ENCODE data around the gene PLEKHA7. TPM values are rescaled to one million over a fixed set of nuclear protein-coding genes. Genes with fewer than 3 reads are reported as not detected.

PLEKHA7 gene
- total RNA-seq, 4 donors from 2014 or later, result 23.6 to 47.5 (median 32.7) TPM

DNA sequence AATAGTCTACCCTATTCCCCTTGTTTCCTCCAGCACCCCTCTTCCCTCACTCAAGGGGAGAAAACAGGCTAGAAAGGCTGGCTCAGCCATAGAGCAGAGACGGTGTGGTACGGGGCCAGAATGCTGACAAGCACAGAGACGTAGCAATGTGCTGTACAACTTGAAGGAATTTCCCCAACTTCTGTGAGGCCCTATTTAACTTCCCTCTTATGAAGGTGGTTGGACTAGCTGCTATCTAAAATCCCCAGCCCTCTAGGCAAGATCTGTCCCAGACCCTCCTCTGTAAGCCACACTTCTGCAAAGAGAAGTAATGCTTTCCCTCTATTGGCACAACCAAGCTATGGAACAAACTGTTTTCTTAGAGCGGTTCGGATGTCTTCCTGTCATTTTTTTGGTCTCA, 37.8 kb downstream of the PLEKHA7 start:
- Histone ChIP-seq H3K4me1 (no peaks in the 10 kb centered on the region), H3K27ac (no peak overlapping the region), H3K36me3 (no peaks in the 10 kb centered on the region), H3K27me3 (no peaks in the 10 kb centered on the region), H3K9me3 (no peaks in the 10 kb centered on the region), H3K4me3 (no peak overlapping the region)
- 74% methylated on average over 5 of the region's 5 CpGs for WGBS
- TF ChIP-seq CTCF (IDR thresholded peaks at IDR 0.05) (no peak), POLR2A (IDR thresholded peaks at IDR 0.05) (no peak), POLR2AphosphoS5 (IDR thresholded peaks at IDR 0.05) (no peak), EP300 (IDR thresholded peaks at IDR 0.05) (no peak)
- no peak for DNase-seq (ENCODE audit: low spot score in 2 of 2)

DNA sequence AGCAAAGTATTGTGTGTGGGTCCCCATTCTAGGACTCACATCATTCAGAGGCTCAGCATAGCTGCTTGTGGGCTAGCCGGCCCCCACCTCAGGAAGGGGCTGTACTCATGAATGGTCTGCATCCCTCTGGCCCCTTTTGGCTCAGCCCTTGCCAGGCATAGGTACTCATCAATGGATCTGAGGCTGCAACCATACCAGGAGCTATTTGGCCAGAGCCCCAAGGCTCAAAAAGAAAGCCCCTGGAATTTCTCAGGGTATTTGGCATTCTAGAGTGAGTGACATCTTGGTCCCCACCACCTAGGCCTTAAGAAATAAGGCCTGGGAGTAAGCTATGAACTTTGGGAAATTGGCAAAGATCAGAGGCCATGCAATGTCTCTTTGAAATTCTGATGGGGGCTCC, 38.3 kb downstream of the PLEKHA7 start:
- no peak overlapping the region for H3K27ac ChIP-seq
- H3K36me3 ChIP-seq, result no peaks in the 10 kb centered on the region
- H3K4me1 ChIP-seq, result no peaks in the 10 kb centered on the region
- H3K27me3 ChIP-seq, result no peaks in the 10 kb centered on the region
- TF ChIP-seq POLR2AphosphoS5 (IDR thresholded peaks at IDR 0.05) (no peak), CTCF (IDR thresholded peaks at IDR 0.05) (no peak), EP300 (IDR thresholded peaks at IDR 0.05) (no peak), POLR2A (IDR thresholded peaks at IDR 0.05) (no peak)
- H3K4me3 ChIP-seq, result no peak overlapping the region
- WGBS, result 67% methylated on average over 1 of the region's 1 CpG
- no peak for DNase-seq (ENCODE audit: low spot score in 2 of 2)
- H3K9me3 ChIP-seq, result no peaks in the 10 kb centered on the region

- 81% methylated on average over 2 of the region's 3 CpGs for WGBS
- H3K4me1 ChIP-seq, result no peaks in the 10 kb centered on the region
Measured at GRCh38 chr11:16973338-16973964, 40.8 kb downstream of the PLEKHA7 start.

DNA sequence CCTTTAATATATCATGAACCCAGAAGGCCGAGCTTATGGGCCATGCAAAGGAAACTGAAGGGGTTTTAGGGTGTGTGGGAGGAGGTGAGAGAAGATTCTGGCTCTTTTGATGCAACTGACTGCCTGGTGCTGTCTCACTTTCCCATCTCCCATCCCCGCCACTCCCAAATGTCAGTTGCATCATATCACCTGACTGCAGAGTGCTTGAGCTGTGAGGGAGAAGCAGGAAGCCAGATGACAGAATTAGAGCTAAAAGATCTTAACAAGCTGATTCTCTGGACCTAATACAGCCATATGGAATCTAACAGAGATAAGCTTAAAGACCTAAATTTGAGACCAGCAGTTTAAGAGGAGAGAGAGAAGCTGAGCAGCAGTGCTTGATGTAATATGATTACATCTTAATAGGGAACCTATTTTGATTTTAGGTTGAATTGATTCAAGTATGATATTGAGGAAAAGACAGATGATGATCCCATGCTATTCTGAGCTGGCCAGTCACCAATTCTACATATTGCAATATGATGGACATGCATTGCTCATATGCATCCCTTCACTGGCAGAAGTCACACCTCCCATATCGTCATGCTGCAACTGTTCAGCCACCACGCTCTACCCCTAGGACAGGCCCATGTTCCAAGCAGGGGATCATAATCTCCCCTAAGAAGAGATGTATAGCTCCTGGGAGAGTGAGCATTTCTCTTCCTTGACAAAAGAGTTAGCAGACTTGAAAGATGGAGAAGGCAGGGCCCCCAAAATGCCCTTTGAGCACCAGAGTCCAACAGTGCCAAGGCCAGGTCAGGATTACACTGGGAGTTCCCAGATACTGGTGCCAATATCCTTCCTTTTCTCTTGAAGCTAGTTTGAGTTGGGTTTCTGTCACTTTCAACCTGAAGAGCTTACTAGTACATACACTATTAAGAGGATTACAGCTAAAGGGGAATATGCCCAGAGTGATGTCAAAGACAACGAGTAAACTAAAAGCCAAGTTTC, 44.9 kb downstream of the PLEKHA7 start:
- H3K27ac ChIP-seq, result no peak overlapping the region
- H3K4me1 ChIP-seq, result no peaks in the 10 kb centered on the region
- no peaks in the 10 kb centered on the region for H3K36me3 ChIP-seq
- no peaks in the 10 kb centered on the region for H3K27me3 ChIP-seq
- WGBS, result 66% methylated on average over 5 of the region's 5 CpGs
- H3K9me3 ChIP-seq, result no peaks in the 10 kb centered on the region
- no peak for DNase-seq (ENCODE audit: low spot score in 2 of 2)
- TF ChIP-seq CTCF (IDR thresholded peaks at IDR 0.05) (no peak), EP300 (IDR thresholded peaks at IDR 0.05) (no peak), POLR2AphosphoS5 (IDR thresholded peaks at IDR 0.05) (no peak), POLR2A (IDR thresholded peaks at IDR 0.05) (no peak)
- H3K4me3 ChIP-seq, result no peak overlapping the region

More at GRCh38 chr11:16973338-16973964, 40.8 kb downstream of the PLEKHA7 start:
- Histone ChIP-seq H3K36me3 (no peaks in the 10 kb centered on the region), H3K27ac (no peak overlapping the region), H3K4me3 (no peak overlapping the region), H3K27me3 (no peaks in the 10 kb centered on the region), H3K9me3 (no peaks in the 10 kb centered on the region)
- DNase-seq (ENCODE audit: low spot score in 2 of 2), result no peak
- TF ChIP-seq CTCF (IDR thresholded peaks at IDR 0.05), result no peak
- TF ChIP-seq POLR2A (IDR thresholded peaks at IDR 0.05), result no peak
- TF ChIP-seq POLR2AphosphoS5 (IDR thresholded peaks at IDR 0.05), result no peak
- TF ChIP-seq EP300 (IDR thresholded peaks at IDR 0.05), result no peak

DNA sequence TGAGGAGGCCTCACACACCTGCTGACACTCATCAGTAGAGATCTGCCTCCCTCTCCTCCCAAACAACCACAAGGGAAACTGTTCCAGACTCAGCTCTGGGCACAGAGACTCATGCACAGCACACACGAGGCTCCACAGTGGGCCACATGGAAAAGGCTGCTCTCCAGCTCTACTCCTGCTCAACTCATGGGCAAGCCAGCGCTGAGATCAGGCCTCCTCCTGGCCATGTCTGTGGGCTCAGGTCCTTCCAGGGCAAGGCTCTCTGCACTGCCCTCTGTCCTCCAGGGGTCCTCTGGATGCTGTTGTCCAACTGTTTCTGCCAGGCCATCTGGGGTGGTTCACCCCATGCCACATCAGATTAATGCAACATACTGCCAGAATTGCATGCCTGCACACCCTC, 46.0 kb downstream of the PLEKHA7 start:
- no peak for DNase-seq (ENCODE audit: low spot score in 2 of 2)
- H3K4me1 ChIP-seq, result no peaks in the 10 kb centered on the region
- no peak overlapping the region for H3K4me3 ChIP-seq
- WGBS, result 70% methylated on average over 2 of the region's 2 CpGs
- TF ChIP-seq CTCF (IDR thresholded peaks at IDR 0.05), result no peak
- TF ChIP-seq POLR2AphosphoS5 (IDR thresholded peaks at IDR 0.05), result no peak
- no peak for TF ChIP-seq EP300 (IDR thresholded peaks at IDR 0.05)
- H3K27ac ChIP-seq, result no peak overlapping the region
- no peaks in the 10 kb centered on the region for H3K36me3 ChIP-seq
- no peaks in the 10 kb centered on the region for H3K27me3 ChIP-seq
- no peaks in the 10 kb centered on the region for H3K9me3 ChIP-seq

All from suprapubic skin (tissue), 4 donors.